IPS-15b (cell line): ENCODE data around the gene IP6K1.
A peak's percentile ranks its signal among the peaks of the same experiment; 100 is the strongest.
"Not testable (repeated sequence)": the region's sequence is repeated elsewhere in the genome, so short reads cannot be mapped to it uniquely, and the experiment has no call there.

ENCODE experiments used
- H3K27me3 ChIP-seq: one replicate; pipeline ENCODE4 v1.6.1; 2013; ENCODE audit warnings: low read length; ENCODE audit not compliant: control insufficient read depth, insufficient read depth
- H3K36me3 ChIP-seq: one replicate; pipeline ENCODE4 v1.6.1; 2013; ENCODE audit warnings: low read length; ENCODE audit not compliant: control insufficient read depth, insufficient read depth
- H3K4me1 ChIP-seq: one replicate; pipeline ENCODE4 v1.6.1; 2013; ENCODE audit warnings: mild to moderate bottlenecking, low read length; ENCODE audit not compliant: control insufficient read depth, insufficient read depth
- H3K4me3 ChIP-seq: one replicate; pipeline ENCODE4 v1.5.1; 2013; ENCODE audit warnings: low read depth, low read length
- H3K9ac ChIP-seq: one replicate; pipeline ENCODE4 v1.6.1; 2013; ENCODE audit warnings: low read depth, mild to moderate bottlenecking, low read length
- H3K9me3 ChIP-seq: one replicate; pipeline ENCODE4 v1.6.1; 2013; ENCODE audit warnings: mild to moderate bottlenecking, low read length; ENCODE audit not compliant: control insufficient read depth, insufficient read depth

The IP6K1 gene

GRCh38 chr3:49687424-49687795, 98.9 kb downstream of the IP6K1 start:
- not testable (repeated sequence) for H3K4me1 ChIP-seq, H3K9me3 ChIP-seq, H3K27me3 ChIP-seq, H3K9ac ChIP-seq
- H3K4me3 ChIP-seq, result peak overlapping the region; percentile 52
- H3K36me3 ChIP-seq, result peaks cover 22% of the 10 kb centered on the region

- not testable (repeated sequence) for H3K27me3 ChIP-seq, H3K9me3 ChIP-seq, H3K9ac ChIP-seq, H3K4me1 ChIP-seq
- Histone ChIP-seq H3K36me3 (peaks cover 27% of the 10 kb centered on the region), H3K4me3 (peak overlapping the region; percentile 52)
Measured at GRCh38 chr3:49686769-49687423, 99.4 kb downstream of the IP6K1 start.

DNA sequence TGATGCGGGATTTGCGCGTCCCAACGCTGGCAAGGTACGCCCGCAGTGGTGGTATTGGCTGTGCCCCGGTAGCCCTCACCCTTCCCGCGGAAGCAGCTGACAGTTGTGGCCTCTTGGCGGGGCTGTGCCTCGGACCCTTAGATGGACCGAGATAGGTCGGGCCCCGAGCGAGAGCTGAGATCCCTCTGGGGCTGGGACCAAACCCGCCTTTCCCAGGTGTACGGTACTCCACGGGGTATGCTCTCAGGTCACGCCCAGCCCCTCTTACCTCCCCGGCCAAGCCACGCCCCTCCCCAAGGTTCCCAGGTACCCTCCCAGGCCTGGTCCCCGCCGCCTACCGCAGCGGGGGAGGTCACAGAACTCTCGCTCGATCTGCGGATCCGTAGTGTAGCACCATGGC, 100.0 kb downstream of the IP6K1 start:
- H3K36me3 ChIP-seq, result peaks cover 32% of the 10 kb centered on the region
- H3K4me3 ChIP-seq, result peak overlapping the region; percentile 52
- not testable (repeated sequence) for H3K27me3 ChIP-seq, H3K4me1 ChIP-seq, H3K9ac ChIP-seq, H3K9me3 ChIP-seq

DNA sequence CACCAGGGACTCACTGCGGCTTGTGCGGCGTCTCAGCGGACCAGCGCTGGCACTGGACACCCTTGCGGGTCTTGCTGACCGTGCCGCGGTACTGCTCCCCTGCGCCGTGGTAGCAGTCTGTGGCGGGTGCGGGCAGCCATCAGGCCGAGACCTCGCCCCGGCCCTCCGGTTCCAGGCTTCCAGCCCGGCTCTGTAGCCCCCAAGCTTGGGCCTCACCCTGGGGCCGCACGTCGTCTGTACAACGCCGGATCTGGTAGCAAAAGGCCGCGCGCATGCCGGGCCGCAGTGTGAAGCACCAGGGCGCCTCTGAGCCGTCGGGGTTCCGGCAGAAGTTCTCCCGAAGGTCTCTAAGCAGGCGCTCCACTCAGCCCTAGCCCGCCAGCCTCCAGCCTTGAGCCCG, 100.5 kb downstream of the IP6K1 start:
- H3K4me1 ChIP-seq, H3K9me3 ChIP-seq, H3K27me3 ChIP-seq: not testable (repeated sequence)
- Histone ChIP-seq H3K4me3 (peak overlapping the region; percentile 52), H3K36me3 (peaks cover 36% of the 10 kb centered on the region), H3K9ac (peak overlapping the region; percentile 24)

- H3K4me1 ChIP-seq, H3K9me3 ChIP-seq, H3K9ac ChIP-seq, H3K27me3 ChIP-seq, H3K4me3 ChIP-seq: not testable (repeated sequence)
- H3K36me3 ChIP-seq, result peaks cover 44% of the 10 kb centered on the region
Measured at GRCh38 chr3:49685103-49685502, 101.2 kb downstream of the IP6K1 start.

GRCh38 chr3:49684453-49684852, 101.9 kb downstream of the IP6K1 start:
- H3K9me3 ChIP-seq, H3K4me1 ChIP-seq, H3K9ac ChIP-seq, H3K4me3 ChIP-seq, H3K27me3 ChIP-seq: not testable (repeated sequence)
- H3K36me3 ChIP-seq, result peaks cover 50% of the 10 kb centered on the region

GRCh38 chr3:49683162-49683561, 103.2 kb downstream of the IP6K1 start:
- Histone ChIP-seq H3K9ac (no peak overlapping the region), H3K27me3 (no peaks in the 10 kb centered on the region), H3K36me3 (peaks cover 60% of the 10 kb centered on the region), H3K9me3 (no peaks in the 10 kb centered on the region), H3K4me3 (no peak overlapping the region), H3K4me1 (no peaks in the 10 kb centered on the region)

DNA sequence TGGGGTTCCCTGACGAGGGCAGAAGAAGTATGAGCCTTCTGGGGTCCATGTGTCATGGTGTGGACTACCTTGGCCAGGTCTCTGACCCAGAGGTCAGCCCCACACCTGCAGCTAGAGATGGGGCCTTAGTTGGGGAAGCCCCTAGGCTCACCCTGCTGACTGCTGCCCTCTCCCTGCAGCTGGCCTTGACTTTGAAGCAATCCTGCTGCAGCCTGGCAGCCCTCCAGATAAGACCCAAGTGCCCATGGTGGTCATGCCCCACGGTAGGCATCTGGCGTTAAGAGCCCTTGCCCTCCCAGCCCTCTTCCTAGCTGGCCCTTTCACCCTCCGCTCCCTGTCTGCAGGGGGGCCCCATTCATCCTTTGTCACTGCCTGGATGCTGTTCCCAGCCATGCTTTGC, 104.8 kb downstream of the IP6K1 start:
- Histone ChIP-seq H3K9me3 (no peaks in the 10 kb centered on the region), H3K36me3 (peaks cover 76% of the 10 kb centered on the region), H3K4me1 (no peaks in the 10 kb centered on the region), H3K9ac (no peak overlapping the region), H3K4me3 (no peak overlapping the region), H3K27me3 (no peaks in the 10 kb centered on the region)

- no peaks in the 10 kb centered on the region for H3K9me3 ChIP-seq
- H3K9ac ChIP-seq, result no peak overlapping the region
- H3K27me3 ChIP-seq, result no peaks in the 10 kb centered on the region
- no peak overlapping the region for H3K4me3 ChIP-seq
- H3K36me3 ChIP-seq, result peaks cover 80% of the 10 kb centered on the region
- no peaks in the 10 kb centered on the region for H3K4me1 ChIP-seq
Measured at GRCh38 chr3:49681232-49681522, 105.2 kb downstream of the IP6K1 start.

DNA sequence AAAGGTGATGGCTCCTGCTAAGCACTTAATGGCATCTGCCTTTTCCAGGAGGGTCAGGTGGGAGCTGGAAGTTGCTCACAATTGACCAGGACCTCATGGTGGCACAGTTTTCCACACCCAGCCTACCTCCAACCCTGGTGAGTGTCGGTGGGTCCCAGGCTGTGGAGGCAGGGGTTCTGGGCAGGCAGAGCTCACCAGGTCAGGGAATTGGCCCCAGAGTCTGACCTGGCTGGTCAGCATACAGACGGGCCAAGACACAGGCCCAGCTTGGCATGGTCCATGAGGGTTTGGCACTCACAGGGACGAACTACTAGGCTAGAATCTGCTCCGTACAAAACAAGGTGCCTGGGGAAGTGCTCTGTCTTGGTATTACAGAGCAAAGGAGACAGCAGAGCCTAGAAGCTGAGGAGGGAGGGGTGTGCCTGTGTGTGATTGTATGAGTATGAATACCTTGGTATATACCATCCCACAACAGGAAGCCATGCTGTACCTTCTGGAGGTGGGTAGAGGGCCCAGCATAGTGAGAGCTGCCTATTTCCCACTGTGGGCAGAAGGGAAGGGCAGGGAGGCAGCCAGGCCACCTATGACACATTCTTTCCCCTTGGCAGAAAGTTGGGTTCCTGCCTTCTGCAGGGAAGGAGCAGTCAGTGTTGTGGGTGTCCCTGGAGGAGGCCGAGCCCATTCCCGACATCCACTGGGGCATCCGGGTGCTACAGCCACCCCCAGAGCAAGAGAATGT, 105.7 kb downstream of the IP6K1 start:
- no peaks in the 10 kb centered on the region for H3K27me3 ChIP-seq
- no peaks in the 10 kb centered on the region for H3K9me3 ChIP-seq
- peaks cover 84% of the 10 kb centered on the region for H3K36me3 ChIP-seq
- no peak overlapping the region for H3K4me3 ChIP-seq
- H3K9ac ChIP-seq, result no peak overlapping the region
- H3K4me1 ChIP-seq, result no peaks in the 10 kb centered on the region

GRCh38 chr3:49675912-49676311, 110.4 kb downstream of the IP6K1 start:
- Histone ChIP-seq H3K27me3 (no peaks in the 10 kb centered on the region), H3K9ac (no peak overlapping the region), H3K4me1 (peaks cover 11% of the 10 kb centered on the region), H3K4me3 (no peak overlapping the region), H3K36me3 (peaks cover 50% of the 10 kb centered on the region), H3K9me3 (no peaks in the 10 kb centered on the region)

DNA sequence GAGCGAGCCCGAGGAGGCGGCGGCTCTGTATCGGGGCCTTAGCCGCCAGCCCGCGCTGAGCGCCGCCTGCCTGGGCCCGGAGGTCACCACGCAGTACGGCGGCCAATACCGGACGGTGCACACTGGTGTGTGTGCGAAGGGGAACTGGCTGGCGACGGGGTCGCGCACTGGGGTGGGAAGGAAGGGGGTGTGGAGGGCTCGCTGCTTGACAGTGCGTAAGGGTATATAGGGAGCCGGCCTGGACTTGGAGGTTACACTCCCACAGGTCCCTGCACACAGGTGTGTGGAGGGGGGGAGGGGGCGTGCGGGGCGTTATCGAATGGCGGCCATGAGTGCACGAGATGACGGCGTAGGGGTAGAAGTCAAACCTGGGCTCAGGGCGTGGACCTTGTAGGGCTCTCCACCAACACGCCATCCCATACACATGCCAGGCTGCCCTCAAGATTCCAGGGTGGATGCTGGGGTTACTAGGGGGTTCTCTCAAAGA, 111.8 kb downstream of the IP6K1 start:
- Histone ChIP-seq H3K4me1 (peaks cover 11% of the 10 kb centered on the region), H3K9me3 (no peaks in the 10 kb centered on the region), H3K4me3 (peak overlapping the region; percentile 87), H3K36me3 (peaks cover 37% of the 10 kb centered on the region), H3K9ac (peak overlapping the region; percentile 79), H3K27me3 (no peaks in the 10 kb centered on the region)
